Thyroid gland (tissue), 4 donors: ENCODE results near the gene PAK2.
"Not testable (repeated sequence)": the region's sequence is repeated elsewhere in the genome, so short reads cannot be mapped to it uniquely, and the experiment has no call there.

Experiments
- POLR2A ChIP-seq, 2 donors: fragments of 450-650 bp; IDR thresholded peaks; one replicate each; pipeline ENCODE4 v1.6.1; 2017; ENCODE audit warnings: antibody characterized with exemption in 2 of 2, mild to moderate bottlenecking in 2 of 2, moderate library complexity in 1 of 2
- TF ChIP-seq, protein P1 (sequence below), 6 experiments: fragments of 200-600 bp in 3 of 6; fragments of 450-650 bp in 3 of 6; sonication (generic) in 3 of 6; IDR thresholded peaks; one replicate each; pipeline ENCODE4 v1.5.1; 2016 to 2019; ENCODE audit warnings: antibody characterized with exemption in 6 of 6, mild to moderate bottlenecking in 2 of 6, inconsistent platforms in 1 of 6, moderate library complexity in 1 of 6

DNA sequence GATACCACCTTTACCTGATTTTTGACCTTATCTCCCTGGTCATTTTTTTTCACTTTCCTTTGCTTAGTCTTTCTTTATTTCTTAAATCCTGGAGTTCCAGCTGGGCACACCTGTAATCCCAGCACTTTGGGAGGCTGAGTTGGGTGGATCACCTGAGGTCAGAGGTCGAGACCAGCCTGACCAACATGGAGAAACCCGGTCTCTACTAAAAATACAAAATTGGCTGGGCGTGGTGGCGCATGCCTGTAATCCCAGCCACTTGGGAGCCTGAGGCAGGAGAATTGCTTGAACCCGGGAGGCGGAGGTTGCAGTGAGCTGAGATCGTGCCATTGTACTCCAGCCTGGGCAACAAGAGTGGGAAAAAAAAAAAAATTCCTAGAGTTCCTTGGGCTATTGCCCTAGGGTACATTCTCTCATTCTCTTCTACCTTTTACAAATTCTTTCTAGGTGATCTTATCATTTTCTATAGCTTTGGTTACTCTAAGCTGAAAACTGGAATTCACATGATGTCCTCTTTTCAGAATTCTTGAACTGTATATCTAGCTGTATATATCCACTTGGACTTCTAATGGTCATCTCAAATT is 134.9 kb downstream of the PAK2 start:
- TF ChIP-seq, protein P1, sequence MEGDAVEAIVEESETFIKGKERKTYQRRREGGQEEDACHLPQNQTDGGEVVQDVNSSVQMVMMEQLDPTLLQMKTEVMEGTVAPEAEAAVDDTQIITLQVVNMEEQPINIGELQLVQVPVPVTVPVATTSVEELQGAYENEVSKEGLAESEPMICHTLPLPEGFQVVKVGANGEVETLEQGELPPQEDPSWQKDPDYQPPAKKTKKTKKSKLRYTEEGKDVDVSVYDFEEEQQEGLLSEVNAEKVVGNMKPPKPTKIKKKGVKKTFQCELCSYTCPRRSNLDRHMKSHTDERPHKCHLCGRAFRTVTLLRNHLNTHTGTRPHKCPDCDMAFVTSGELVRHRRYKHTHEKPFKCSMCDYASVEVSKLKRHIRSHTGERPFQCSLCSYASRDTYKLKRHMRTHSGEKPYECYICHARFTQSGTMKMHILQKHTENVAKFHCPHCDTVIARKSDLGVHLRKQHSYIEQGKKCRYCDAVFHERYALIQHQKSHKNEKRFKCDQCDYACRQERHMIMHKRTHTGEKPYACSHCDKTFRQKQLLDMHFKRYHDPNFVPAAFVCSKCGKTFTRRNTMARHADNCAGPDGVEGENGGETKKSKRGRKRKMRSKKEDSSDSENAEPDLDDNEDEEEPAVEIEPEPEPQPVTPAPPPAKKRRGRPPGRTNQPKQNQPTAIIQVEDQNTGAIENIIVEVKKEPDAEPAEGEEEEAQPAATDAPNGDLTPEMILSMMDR (IDR thresholded peaks at IDR 0.05), result not testable (repeated sequence)
- TF ChIP-seq POLR2A (IDR thresholded peaks at IDR 0.05), result not testable (repeated sequence)
